Brain pericyte (primary cell): ENCODE measurements around the gene TAF13.
"Not testable (repeated sequence)": the region's sequence is repeated elsewhere in the genome, so short reads cannot be mapped to it uniquely, and the experiment has no call there.

Source experiments
- DNase-seq: peaks from one replicate; pipeline ENCODE4 v3.0.0-alpha.2; 2012; ENCODE audit warnings: low read depth, low spot score

Gene TAF13

GRCh38 chr1:109047339-109047738 is 28.5 kb downstream of the TAF13 start:
- DNase-seq, result no peak

GRCh38 chr1:109046671-109047070 is 29.1 kb downstream of the TAF13 start:
- DNase-seq, result no peak

- no peak for DNase-seq
Observed at GRCh38 chr1:109045595-109045994, 30.2 kb downstream of the TAF13 start.

- DNase-seq, result peak; percentile 92
Observed at GRCh38 chr1:109041621-109042468, 34.0 kb downstream of the TAF13 start, which contains the start of gene WDR47. TSS of gene WDR47 (minus strand) at chr1:109042102. CDS start at chr1:109023512, 18,590 bp downstream.

- DNase-seq, result no peak
Observed at GRCh38 chr1:109040989-109041620, 34.7 kb downstream of the TAF13 start.

- no peak for DNase-seq
Observed at GRCh38 chr1:109040627-109040988, 35.2 kb downstream of the TAF13 start.

- no peak for DNase-seq
Observed at GRCh38 chr1:109034382-109034781, 41.4 kb downstream of the TAF13 start.

GRCh38 chr1:109029493-109029892 is 46.3 kb downstream of the TAF13 start:
- not testable (repeated sequence) for DNase-seq

- DNase-seq, result no peak
Observed at GRCh38 chr1:109027841-109028240, 48.0 kb downstream of the TAF13 start.

GRCh38 chr1:109025694-109026093 is 50.1 kb downstream of the TAF13 start:
- no peak for DNase-seq

- DNase-seq, result no peak
Observed at GRCh38 chr1:109024646-109025045, 51.2 kb downstream of the TAF13 start.

- DNase-seq, result no peak
Observed at GRCh38 chr1:109020693-109021257, 55.0 kb downstream of the TAF13 start.

GRCh38 chr1:109017719-109018118 is 58.1 kb downstream of the TAF13 start:
- not testable (repeated sequence) for DNase-seq

- DNase-seq, result no peak
Observed at GRCh38 chr1:109017134-109017533, 58.7 kb downstream of the TAF13 start.
